Measurements from ENCODE around the gene MORF4L2.

- TF ChIP-seq CTCF (IDR thresholded peaks at IDR 0.05; ENCODE audit: low read length) (peak; percentile 47; the same call in 1 of the 2 replicates), EZH2 (IDR thresholded peaks at IDR 0.05; ENCODE audit: borderline replicate concordance, low read length) (no peak)
Measured at GRCh38 chrX:103688946-103689345, 2.4 kb upstream of the MORF4L2 start.
